OCI-LY7 (cell line): ENCODE measurements around the gene USP25. TPM values are rescaled to one million over a fixed set of nuclear protein-coding genes. Genes with fewer than 3 reads are reported as not detected.

Source experiments
- BruUV-seq: library from RNA; stranded (reverse); fragments of 400-500 nt; replicated peaks from 2 replicates; lab custom pipeline; 2021; lab: Mats Ljungman, UMichigan
- CTCF ChIA-PET: fragments of 300-600 bp; sonication (Branson Sonifier 250); formaldehyde crosslinking; loops from one replicate; lab custom pipeline; 2022; ENCODE audit warnings: antibody characterized with exemption; ENCODE audit not compliant: unreplicated experiment; lab: Charles Lee
- POLR2A ChIA-PET: fragments of 300-600 bp; sonication (Branson Sonifier 250); formaldehyde crosslinking; loops from one replicate; lab custom pipeline; 2022; ENCODE audit warnings: antibody characterized with exemption; lab: Charles Lee
- DNase-seq: peaks from one replicate; pipeline ENCODE4 v3.0.0-alpha.2; 2015; ENCODE audit warnings: low spot score
- H2AFZ ChIP-seq: fragments of 200-600 bp; sonication (generic), shearing (Covaris generic); 2 replicates; pipeline ENCODE4 v1.6.1; 2014; ENCODE audit warnings: mild to moderate bottlenecking, antibody characterized with exemption, low read length, moderate library complexity
- H3K27ac ChIP-seq: fragments of 200-600 bp; sonication (generic); 2 replicates; pipeline ENCODE4 v1.5.1; 2014; ENCODE audit warnings: mixed run types, low read depth, mild to moderate bottlenecking, moderate library complexity, low read length, inconsistent platforms; ENCODE audit not compliant: poor library complexity, severe bottlenecking
- H3K36me3 ChIP-seq: fragments of 200-600 bp; sonication (generic); 2 replicates; pipeline ENCODE4 v1.6.1; 2014; ENCODE audit warnings: mild to moderate bottlenecking, antibody characterized with exemption, low read length, moderate library complexity, mixed read lengths; ENCODE audit not compliant: insufficient read depth
- H3K4me1 ChIP-seq: fragments of 200-600 bp; sonication (generic); 2 replicates; pipeline ENCODE4 v1.5.1; 2014; ENCODE audit warnings: mild to moderate bottlenecking, low read length; ENCODE audit not compliant: insufficient read depth, poor library complexity, severe bottlenecking
- H3K4me2 ChIP-seq: fragments of 200-600 bp; sonication (generic); 2 replicates; pipeline ENCODE4 v1.6.1; 2014; ENCODE audit warnings: mild to moderate bottlenecking, low read length
- H3K4me3 ChIP-seq: fragments of 200-600 bp; sonication (generic); 2 replicates; pipeline ENCODE4 v1.5.1; 2014; ENCODE audit warnings: mild to moderate bottlenecking, low read depth, low read length; ENCODE audit not compliant: poor library complexity, severe bottlenecking
- H3K79me2 ChIP-seq: fragments of 200-600 bp; sonication (generic); 2 replicates; pipeline ENCODE4 v1.6.1; 2016; ENCODE audit warnings: low read depth, mild to moderate bottlenecking, low read length, moderate library complexity, mixed read lengths; ENCODE audit not compliant: insufficient read depth
- H3K9me2 ChIP-seq: fragments of 200-600 bp; sonication (generic); 2 replicates; pipeline ENCODE4 v1.6.1; 2016; ENCODE audit warnings: mild to moderate bottlenecking, low read length, mixed read lengths; ENCODE audit not compliant: insufficient read depth
- H3K9me3 ChIP-seq: fragments of 200-600 bp; sonication (generic); 2 replicates; pipeline ENCODE4 v1.6.1; 2014; ENCODE audit warnings: mild to moderate bottlenecking, mixed run types, low read length, mixed read lengths
- H4K20me1 ChIP-seq: fragments of 200-600 bp; sonication (generic); 2 replicates; pipeline ENCODE4 v1.6.1; 2014; ENCODE audit warnings: mild to moderate bottlenecking, antibody characterized with exemption, low read length, moderate library complexity, mixed read lengths; ENCODE audit not compliant: insufficient read depth
- EZH2phosphoT487 ChIP-seq: fragments of 200-600 bp; sonication (generic); IDR thresholded peaks from 2 replicates; pipeline ENCODE4 v1.6.1; 2018; ENCODE audit warnings: low read depth, borderline replicate concordance, mild to moderate bottlenecking, mixed run types, antibody characterized with exemption, low read length, moderate library complexity, mixed read lengths
- intact Hi-C: fragments of 100-400 bp; cut with micrococcal nuclease; formaldehyde crosslinking; loops from one replicate; pipeline ENCODE4 v1.10.0; 2022; ENCODE audit not compliant: unreplicated experiment
- total RNA-seq, 2 experiments: library from RNA; depleted of rRNA in 1 of 2; stranded (reverse); fragments of >200 nt in 1 of 2; shearing (Covaris generic) in 1 of 2; gene quantifications; 2 replicates each; pipeline ENCODE4 v1.2.3, GENCODE V29; 2014 to 2022
- TF ChIP-seq, protein P1 (sequence below): fragments of 200-600 bp; sonication (generic); conservative IDR thresholded peaks from 2 replicates; pipeline ENCODE4 v1.5.1; 2014; ENCODE audit warnings: mild to moderate bottlenecking, antibody characterized with exemption, low read length, moderate library complexity, mixed read lengths

USP25 gene
- total RNA-seq, 2 experiments from 2014 or later, result 25.1 to 28.1 TPM

GRCh38 chr21:15771311-15771710, 41.5 kb downstream of the USP25 start:
- no peak overlapping the region for H3K4me2 ChIP-seq
- H4K20me1 ChIP-seq, result no peaks in the 10 kb centered on the region
- H3K9me2 ChIP-seq, result no peaks in the 10 kb centered on the region
- no peaks in the 10 kb centered on the region for H3K9me3 ChIP-seq
- ChIA-PET CTCF (no interaction called here), POLR2A (interaction anchor here (0.6 kb wide), 2 partner anchors 14 to 264 kb away, joined by 3 to 8 read pairs; no protein-coding TSS in a partner anchor)
- TF ChIP-seq, protein P1, sequence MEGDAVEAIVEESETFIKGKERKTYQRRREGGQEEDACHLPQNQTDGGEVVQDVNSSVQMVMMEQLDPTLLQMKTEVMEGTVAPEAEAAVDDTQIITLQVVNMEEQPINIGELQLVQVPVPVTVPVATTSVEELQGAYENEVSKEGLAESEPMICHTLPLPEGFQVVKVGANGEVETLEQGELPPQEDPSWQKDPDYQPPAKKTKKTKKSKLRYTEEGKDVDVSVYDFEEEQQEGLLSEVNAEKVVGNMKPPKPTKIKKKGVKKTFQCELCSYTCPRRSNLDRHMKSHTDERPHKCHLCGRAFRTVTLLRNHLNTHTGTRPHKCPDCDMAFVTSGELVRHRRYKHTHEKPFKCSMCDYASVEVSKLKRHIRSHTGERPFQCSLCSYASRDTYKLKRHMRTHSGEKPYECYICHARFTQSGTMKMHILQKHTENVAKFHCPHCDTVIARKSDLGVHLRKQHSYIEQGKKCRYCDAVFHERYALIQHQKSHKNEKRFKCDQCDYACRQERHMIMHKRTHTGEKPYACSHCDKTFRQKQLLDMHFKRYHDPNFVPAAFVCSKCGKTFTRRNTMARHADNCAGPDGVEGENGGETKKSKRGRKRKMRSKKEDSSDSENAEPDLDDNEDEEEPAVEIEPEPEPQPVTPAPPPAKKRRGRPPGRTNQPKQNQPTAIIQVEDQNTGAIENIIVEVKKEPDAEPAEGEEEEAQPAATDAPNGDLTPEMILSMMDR, result no peak
- TF ChIP-seq EZH2phosphoT487, result no peak
- BruUV-seq, result no TSS peak
- DNase-seq, result no peak
- H3K79me2 ChIP-seq, result no peaks in the 10 kb centered on the region
- no peaks in the 10 kb centered on the region for H3K4me1 ChIP-seq
- no peak overlapping the region for H3K27ac ChIP-seq
- no peak overlapping the region for H3K4me3 ChIP-seq
- intact Hi-C loops, result no loop called here
- no peaks in the 10 kb centered on the region for H3K36me3 ChIP-seq
- H2AFZ ChIP-seq, result no peak overlapping the region

GRCh38 chr21:15772654-15773053, 42.9 kb downstream of the USP25 start:
- intact Hi-C loops, result no loop called here
- Histone ChIP-seq H4K20me1 (no peaks in the 10 kb centered on the region), H3K4me3 (no peak overlapping the region), H3K4me2 (no peak overlapping the region), H3K27ac (no peak overlapping the region), H3K79me2 (no peaks in the 10 kb centered on the region), H3K9me3 (no peaks in the 10 kb centered on the region), H2AFZ (no peak overlapping the region), H3K4me1 (no peaks in the 10 kb centered on the region), H3K9me2 (no peaks in the 10 kb centered on the region), H3K36me3 (no peaks in the 10 kb centered on the region)
- TF ChIP-seq, protein P1, result no peak
- no peak for TF ChIP-seq EZH2phosphoT487
- BruUV-seq, result no TSS peak
- ChIA-PET POLR2A (no interaction called here), CTCF (interaction anchor here (0.6 kb wide), 1 partner anchor 24 kb away, joined by 3 read pairs; no protein-coding TSS in a partner anchor)
- DNase-seq, result no peak

DNA sequence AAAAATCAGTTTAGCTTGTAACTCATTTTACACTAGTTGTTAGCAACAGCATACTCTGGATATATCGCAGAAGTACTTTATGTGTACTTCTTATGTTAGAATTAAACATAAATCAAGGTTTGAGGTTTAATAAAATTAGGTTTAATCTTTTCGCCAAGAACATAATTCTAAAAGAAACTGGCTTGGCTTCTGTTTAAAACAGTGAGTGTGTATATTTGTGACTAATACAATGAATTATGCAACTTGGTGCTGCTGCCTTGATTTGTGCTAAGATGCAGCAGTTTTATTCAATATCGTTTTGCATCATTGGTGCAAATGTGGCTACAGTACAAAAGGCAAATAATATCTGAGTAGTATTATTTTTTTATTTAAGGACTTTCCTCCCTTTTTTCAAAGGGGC, 44.8 kb downstream of the USP25 start:
- BruUV-seq, result no TSS peak
- CTCF ChIA-PET, result no interaction called here
- H4K20me1 ChIP-seq, result no peaks in the 10 kb centered on the region
- no peaks in the 10 kb centered on the region for H3K4me1 ChIP-seq
- no peaks in the 10 kb centered on the region for H3K9me2 ChIP-seq
- H3K79me2 ChIP-seq, result no peaks in the 10 kb centered on the region
- DNase-seq, result no peak
- intact Hi-C loops, result no loop called here
- POLR2A ChIA-PET, result no interaction called here
- TF ChIP-seq EZH2phosphoT487, result no peak
- TF ChIP-seq, protein P1, result no peak
- H3K4me3 ChIP-seq, result no peak overlapping the region
- no peak overlapping the region for H3K27ac ChIP-seq
- H3K4me2 ChIP-seq, result no peak overlapping the region
- H3K36me3 ChIP-seq, result no peaks in the 10 kb centered on the region
- no peaks in the 10 kb centered on the region for H3K9me3 ChIP-seq
- no peak overlapping the region for H2AFZ ChIP-seq
